MM.1S (cell line): ENCODE results near the gene IL1RAPL2.

Experiments
- EZH2 ChIP-seq: fragments of 300-600 bp; sonication (generic); optimal IDR thresholded peaks from 2 replicates; pipeline ENCODE3; 2017; ENCODE audit warnings: low read depth, mild to moderate bottlenecking, antibody characterized with exemption, low read length, mixed read lengths
- TF ChIP-seq, protein P1 (sequence below): fragments of 300-600 bp; sonication (generic); IDR thresholded peaks from 2 replicates; pipeline ENCODE4 v1.5.1; 2016; ENCODE audit warnings: antibody characterized with exemption, low read length, mixed read lengths

DNA sequence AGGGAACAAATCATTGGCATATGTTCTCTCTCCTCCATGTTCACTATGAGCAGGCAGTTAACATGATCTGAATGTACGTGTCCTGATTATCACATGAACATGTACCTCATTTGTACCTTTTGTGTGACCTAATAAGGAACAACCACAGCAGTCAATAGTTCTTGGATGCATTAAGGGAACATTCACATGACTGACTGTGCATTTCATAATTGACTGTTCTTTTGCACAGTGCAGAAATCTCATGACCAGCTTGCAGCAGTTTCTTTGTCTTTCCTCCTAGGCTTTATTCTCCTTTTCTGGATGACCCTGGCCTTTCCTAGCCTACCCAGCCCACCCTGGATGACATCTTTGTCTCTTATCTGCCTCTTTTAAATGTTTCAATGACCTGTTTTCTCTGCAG lies 711.1 kb downstream of the IL1RAPL2 start:
- TF ChIP-seq, protein P1, sequence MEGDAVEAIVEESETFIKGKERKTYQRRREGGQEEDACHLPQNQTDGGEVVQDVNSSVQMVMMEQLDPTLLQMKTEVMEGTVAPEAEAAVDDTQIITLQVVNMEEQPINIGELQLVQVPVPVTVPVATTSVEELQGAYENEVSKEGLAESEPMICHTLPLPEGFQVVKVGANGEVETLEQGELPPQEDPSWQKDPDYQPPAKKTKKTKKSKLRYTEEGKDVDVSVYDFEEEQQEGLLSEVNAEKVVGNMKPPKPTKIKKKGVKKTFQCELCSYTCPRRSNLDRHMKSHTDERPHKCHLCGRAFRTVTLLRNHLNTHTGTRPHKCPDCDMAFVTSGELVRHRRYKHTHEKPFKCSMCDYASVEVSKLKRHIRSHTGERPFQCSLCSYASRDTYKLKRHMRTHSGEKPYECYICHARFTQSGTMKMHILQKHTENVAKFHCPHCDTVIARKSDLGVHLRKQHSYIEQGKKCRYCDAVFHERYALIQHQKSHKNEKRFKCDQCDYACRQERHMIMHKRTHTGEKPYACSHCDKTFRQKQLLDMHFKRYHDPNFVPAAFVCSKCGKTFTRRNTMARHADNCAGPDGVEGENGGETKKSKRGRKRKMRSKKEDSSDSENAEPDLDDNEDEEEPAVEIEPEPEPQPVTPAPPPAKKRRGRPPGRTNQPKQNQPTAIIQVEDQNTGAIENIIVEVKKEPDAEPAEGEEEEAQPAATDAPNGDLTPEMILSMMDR = no peak
- TF ChIP-seq EZH2 = no peak
